Activated CD4-positive, alpha-beta T cell treated with anti-CD3 and anti-CD28 coated beads, Interleukin-2, Interleukin-4, amounts not matched to agents 100 ng/mL and 50 ng/mL, durations not matched to agents 16 hours and 8 hours (primary cell): ENCODE measurements around the gene FBXO28.
"Not testable (repeated sequence)": the region's sequence is repeated elsewhere in the genome, so short reads cannot be mapped to it uniquely, and the experiment has no call there.

Source experiments
- DNase-seq: peaks from one replicate; pipeline ENCODE4 v3.0.0-alpha.2; 2020; ENCODE audit warnings: low spot score

The FBXO28 gene

DNA sequence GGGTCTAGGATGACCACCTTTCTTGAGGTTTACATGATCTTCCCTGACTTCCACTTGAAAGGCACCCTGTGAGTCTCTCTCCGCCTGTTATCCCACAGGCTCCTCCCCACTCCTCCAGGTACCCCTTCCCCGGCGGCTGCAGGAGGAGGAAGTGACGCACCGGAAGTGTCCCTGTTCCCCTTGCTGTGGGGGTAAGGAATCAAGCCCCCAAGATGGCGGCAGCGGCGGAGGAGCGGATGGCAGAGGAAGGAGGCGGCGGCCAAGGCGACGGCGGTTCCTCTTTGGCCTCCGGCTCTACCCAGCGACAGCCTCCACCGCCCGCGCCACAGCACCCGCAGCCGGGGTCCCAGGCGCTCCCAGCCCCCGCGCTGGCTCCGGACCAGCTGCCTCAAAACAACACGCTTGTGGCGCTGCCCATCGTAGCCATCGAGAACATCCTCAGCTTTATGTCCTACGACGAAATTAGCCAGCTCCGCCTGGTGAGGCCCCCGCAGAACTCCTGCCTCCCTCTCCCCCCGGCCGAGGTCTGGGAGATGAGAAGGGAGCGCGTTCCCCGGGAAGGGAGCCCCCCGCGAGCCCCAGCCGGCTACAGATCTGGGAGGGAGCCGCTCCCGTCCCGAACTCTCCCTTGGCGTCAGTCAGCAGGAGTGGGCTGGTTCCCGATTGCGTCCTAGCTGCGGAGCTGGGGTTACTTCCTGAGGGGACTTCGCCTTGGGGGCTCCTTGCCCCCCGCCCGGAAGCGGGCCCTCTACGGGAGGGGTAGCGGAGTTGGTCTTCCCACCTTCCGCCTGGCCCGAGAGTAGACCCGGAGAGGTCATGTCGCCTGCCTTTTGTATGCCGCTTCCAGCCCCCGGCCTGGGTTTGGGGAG lies at the start of gene FBXO28:
Gene FBXO28, plus strand, starts transcription at position 194 of the 869 bp plus-strand sequence. Its CDS starts 19 bp downstream, at position 213.
- peak; percentile 97 for DNase-seq

DNA sequence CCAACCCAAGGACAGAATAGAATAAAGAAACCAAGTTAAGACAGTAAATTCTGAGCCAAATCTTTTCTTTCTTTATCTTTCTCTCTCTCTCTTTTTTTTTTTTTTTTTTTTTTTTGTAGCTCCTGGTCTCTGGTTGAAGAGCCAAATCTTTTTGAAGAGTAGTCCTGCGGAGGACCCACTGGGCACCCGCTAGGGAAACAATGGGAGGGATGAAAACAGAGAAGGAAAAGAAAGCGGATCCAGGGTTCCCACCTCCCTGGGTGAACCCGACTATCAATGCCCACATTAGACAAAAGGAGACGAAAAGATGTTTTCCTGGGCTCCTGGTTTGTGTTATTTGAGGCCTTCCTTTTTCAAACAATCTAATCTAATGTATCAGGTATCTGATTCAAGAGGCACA lies 49.8 kb upstream of the FBXO28 start:
- DNase-seq, result no peak

- DNase-seq, result no peak
Observed at GRCh38 chr1:224065455-224065854, 48.5 kb upstream of the FBXO28 start.

DNA sequence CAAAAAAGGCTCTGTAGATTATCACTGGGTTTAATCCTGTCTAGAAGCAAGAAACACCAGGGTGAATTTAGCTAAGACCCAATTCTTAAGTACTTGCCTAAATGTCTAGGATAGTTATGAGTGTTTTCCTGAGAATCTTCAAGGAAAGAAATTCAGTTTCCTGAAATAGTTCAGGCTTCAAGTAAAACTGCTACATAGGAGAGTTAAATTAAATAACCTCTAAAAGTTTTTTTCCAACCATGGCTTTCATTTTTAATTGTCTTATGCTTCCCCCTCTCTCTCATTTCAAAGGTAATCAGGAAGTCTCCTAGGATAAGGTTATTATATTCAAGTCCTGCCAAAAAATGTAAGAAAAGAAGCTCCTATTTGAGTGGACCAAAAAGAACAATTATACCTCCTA lies 46.7 kb upstream of the FBXO28 start:
- DNase-seq, result no peak

DNA sequence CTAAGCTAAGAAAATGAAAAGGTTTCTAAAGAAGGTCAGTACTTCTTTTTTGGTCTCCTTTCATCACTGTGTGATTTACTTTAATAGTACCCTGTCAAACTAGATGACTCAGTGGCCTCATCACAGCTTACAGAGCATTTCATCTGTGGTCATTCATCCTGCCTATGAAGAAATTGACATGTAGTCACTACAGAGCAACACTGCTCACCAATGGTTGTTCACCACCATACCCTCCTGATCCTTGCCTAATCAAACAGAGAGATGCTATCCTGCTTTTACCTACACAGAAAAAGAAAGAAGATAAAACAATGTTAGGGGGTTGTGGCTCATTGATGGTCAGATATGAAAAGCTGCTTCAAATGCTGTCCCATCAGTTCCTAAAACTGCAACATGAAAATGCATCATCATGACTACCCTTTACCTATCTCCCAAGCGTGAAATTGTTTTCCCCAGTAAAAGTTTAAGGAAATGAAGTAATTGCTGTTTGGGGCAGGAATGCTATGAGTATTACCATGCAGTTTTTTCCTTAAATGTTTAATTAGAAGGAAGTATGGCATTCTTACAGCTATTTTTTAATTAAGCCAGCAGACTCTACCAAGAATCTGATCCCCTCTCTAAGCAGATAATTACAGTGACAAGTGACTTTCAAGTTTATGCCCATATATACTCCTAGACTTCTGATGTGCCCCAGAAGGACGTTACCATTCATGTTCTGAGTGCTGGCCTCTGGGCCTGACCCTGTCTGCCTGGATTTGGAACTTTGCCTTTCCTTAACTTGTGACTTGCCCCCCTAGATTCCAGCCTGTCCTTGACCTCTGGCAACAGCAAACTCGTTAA lies 46.1 kb upstream of the FBXO28 start:
- DNase-seq, result peak; percentile 57

GRCh38 chr1:224068458-224069072 lies 45.3 kb upstream of the FBXO28 start:
- no peak for DNase-seq

DNA sequence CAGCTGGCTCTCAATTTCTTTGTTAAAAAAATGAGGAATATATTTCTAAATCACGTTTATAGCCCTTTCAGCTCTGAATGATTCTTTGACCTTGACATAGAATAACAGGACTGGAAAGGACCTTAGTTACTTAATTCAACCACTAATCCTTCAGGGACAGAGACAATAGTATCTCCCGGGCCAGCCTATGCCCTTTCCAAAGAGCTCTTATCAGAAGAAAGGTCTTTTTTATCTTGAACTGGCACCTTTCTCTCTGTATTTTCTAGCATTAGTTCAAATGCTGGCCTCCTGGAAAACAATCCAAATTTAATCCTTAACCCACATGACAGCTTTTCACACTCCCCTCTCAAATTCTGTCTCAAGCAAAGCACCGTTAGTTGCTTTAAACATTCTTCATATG lies 44.8 kb upstream of the FBXO28 start:
- DNase-seq, result no peak

DNA sequence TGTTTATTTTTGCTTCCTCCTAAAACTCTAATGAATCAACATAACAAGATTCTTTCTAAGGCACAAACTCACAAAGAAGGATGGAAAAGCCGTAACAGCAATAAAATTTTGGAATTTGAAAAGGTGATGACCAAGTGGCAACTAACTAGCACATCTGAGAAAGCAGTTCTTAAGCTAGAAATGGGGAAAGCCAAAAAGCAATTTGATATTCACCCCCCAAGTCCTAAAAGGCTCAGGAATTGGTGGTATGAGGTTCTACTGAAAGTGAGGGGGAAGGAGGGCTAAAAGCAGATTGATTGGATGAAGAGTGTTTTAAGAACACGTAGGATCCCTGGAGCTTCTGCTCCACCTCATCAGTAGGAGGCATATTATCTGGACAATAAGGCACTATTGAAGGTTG lies 43.4 kb upstream of the FBXO28 start:
- no peak for DNase-seq

- no peak for DNase-seq
Observed at GRCh38 chr1:224076407-224076806, 37.5 kb upstream of the FBXO28 start.

GRCh38 chr1:224079644-224080043 lies 34.3 kb upstream of the FBXO28 start:
- DNase-seq, result not testable (repeated sequence)

- DNase-seq, result no peak
Observed at GRCh38 chr1:224080115-224080774, 33.7 kb upstream of the FBXO28 start.

DNA sequence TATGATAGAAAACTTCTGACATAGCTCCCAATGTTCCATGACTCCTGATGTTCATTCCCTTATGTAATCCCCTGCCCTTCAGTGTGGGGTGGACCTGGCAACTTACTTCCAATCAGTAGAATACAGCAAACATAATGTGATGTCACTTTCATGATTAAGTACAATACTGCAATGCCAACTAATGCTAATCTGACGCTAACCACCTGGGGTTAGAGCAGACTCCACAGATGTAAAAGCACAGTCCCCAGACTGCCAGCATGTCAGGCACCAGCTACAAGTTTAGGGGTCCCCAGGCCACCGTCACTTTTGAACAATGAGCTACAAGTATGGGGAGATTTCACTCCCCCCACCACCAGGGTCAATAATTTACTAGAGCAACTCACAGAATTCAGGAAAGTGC lies 32.3 kb upstream of the FBXO28 start:
- no peak for DNase-seq

DNA sequence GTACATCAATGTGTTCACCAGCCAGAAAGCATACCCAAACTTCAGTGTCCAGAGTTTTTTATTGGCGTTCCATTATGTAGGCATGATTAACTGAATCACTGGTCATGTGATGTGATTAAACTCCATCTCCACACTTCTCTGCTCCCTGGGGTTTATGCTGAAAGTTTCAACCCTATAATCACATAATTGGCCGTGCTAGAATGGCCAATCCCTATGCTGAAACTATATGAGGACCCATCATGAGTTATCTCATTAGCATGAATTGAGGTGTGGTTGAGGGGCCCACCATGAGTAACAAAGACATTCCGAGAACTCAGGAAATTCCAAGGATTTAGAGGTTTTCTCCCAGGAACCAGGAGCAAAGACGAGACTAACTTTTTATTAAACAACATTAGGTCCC lies 31.8 kb upstream of the FBXO28 start:
- no peak for DNase-seq

- DNase-seq, result no peak
Observed at GRCh38 chr1:224084867-224085266, 29.0 kb upstream of the FBXO28 start.

- DNase-seq, result no peak
Observed at GRCh38 chr1:224085421-224086108, 28.3 kb upstream of the FBXO28 start.

- DNase-seq, result no peak
Observed at GRCh38 chr1:224087286-224087794, 26.6 kb upstream of the FBXO28 start.

- no peak for DNase-seq
Observed at GRCh38 chr1:224089583-224089982, 24.3 kb upstream of the FBXO28 start.

DNA sequence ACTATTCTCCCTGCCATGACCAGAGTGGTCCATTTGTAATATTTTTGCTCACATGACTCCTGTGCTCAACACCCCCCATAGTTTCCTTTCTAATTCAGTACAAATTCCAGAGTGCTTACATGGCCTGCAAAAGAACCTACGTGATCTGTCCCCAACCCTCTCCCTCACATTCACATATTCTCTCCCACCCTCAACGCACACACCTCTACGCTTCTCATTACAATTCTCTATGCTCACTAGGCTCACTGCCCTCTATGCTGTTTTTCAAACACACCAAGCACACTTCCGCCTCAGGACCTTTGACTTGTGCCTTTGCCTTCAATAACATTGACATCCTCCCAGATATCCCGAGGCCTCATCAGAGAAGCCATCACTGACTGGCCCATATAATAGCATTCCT lies 23.8 kb upstream of the FBXO28 start:
- no peak for DNase-seq

- DNase-seq, result no peak
Observed at GRCh38 chr1:224092111-224092510, 21.8 kb upstream of the FBXO28 start.

GRCh38 chr1:224092601-224093000 lies 21.3 kb upstream of the FBXO28 start:
- DNase-seq, result no peak

GRCh38 chr1:224095339-224095738 lies 18.6 kb upstream of the FBXO28 start:
- DNase-seq, result no peak
